ENCODE measurements around the gene KRT6B.

- TF ChIP-seq CTCF (conservative IDR thresholded peaks at IDR 0.05 in 1 of 2, IDR thresholded peaks at IDR 0.05 in 1 of 2; ENCODE audit: extremely low read depth in 1 of 2, insufficient read depth in 1 of 2, low read depth in 1 of 2, low read length in 2 of 2) = no peak
- TF ChIP-seq EZH2 (IDR thresholded peaks at IDR 0.05; ENCODE audit: borderline replicate concordance, low read length) = no peak
Observed at GRCh38 chr12:52439845-52440244, 12.1 kb downstream of the KRT6B start.

Measured in mammary epithelial cell (primary cell).